Mesodermal cell (in vitro differentiated cells): Measurements from ENCODE around the gene SNTN.

ENCODE experiments used
- H3K27ac ChIP-seq: 2 replicates; pipeline ENCODE4 v1.7.0; 2013; ENCODE audit warnings: mild to moderate bottlenecking, low read depth, low read length, moderate library complexity; ENCODE audit not compliant: severe bottlenecking
- H3K36me3 ChIP-seq: 2 replicates; pipeline ENCODE4 v1.7.1; 2013; ENCODE audit warnings: mild to moderate bottlenecking, low read length, moderate library complexity; ENCODE audit not compliant: control insufficient read depth, insufficient read depth
- H3K4me1 ChIP-seq: one replicate; pipeline ENCODE4 v1.7.1; 2013; ENCODE audit warnings: mild to moderate bottlenecking, low read length; ENCODE audit not compliant: insufficient read depth, control insufficient read depth, poor library complexity, severe bottlenecking
- H3K4me3 ChIP-seq: 2 replicates; pipeline ENCODE4 v1.7.0; 2013; ENCODE audit warnings: low read length, control low read depth, mild to moderate bottlenecking; ENCODE audit not compliant: insufficient read depth, poor library complexity, severe bottlenecking; ENCODE audit errors: extremely low read depth
- H3K9me3 ChIP-seq: 2 replicates; pipeline ENCODE4 v1.7.1; 2013; ENCODE audit warnings: mild to moderate bottlenecking, low read length, moderate library complexity; ENCODE audit not compliant: control insufficient read depth
- WGBS, 2 experiments: methylation state at CpG; one replicate each; pipeline ENCODE4 v1.1.5; 2013; ENCODE audit warnings: missing lambda C conversion rate in 2 of 2; ENCODE audit not compliant: insufficient coverage in 2 of 2; 5-methylcytosine and 5-hydroxymethylcytosine counted together

Gene SNTN

DNA sequence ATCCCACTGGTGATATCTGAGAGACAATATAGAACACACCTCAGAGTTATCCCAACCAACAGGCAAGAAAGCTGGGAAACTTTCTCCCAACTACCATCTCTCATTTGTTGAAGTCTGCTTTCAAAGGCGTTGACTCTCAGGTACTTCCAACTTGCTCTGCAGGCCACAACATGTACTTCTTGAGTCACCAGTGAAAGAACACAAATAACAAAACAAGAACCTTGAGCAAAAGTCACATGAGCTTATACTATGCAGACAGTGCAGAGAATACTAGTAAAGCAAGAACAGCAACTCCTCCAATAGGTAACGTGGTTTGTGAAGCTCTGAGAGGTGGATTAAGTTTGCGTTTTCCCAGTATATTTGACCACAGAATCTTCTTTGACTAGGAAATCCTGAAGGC, 20.6 kb downstream of the SNTN start:
- Histone ChIP-seq H3K4me1 (no peaks in the 10 kb centered on the region), H3K4me3 (no peak overlapping the region), H3K9me3 (no peaks in the 10 kb centered on the region), H3K27ac (no peak overlapping the region), H3K36me3 (no peaks in the 10 kb centered on the region)
- 89 to 100% methylated on average over 1 of the region's 3 CpGs for WGBS, 2 experiments

DNA sequence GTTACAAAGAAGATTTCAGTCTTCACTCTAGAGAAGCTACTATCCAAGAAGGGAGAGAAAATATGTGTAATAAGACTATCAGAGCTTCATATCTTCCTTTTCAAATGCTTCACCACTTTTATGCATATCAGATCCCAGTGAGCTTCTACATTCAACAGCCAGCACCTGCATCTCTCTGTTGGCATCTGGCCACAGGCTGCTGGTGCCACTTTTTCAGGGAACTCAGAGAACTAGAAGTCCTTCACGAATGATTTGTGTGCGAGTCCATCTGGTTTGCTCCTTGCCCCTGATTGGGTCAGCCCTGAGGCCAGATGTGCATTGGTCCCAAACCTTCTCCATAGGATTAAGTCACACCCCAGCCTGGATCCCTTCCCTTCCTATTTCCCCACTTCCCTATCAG, 22.1 kb downstream of the SNTN start:
- Histone ChIP-seq H3K27ac (no peak overlapping the region), H3K36me3 (no peaks in the 10 kb centered on the region), H3K4me1 (no peaks in the 10 kb centered on the region), H3K9me3 (no peaks in the 10 kb centered on the region), H3K4me3 (no peak overlapping the region)
- WGBS, 2 experiments: 70 to 90% methylated on average over 2 of the region's 2 CpGs

DNA sequence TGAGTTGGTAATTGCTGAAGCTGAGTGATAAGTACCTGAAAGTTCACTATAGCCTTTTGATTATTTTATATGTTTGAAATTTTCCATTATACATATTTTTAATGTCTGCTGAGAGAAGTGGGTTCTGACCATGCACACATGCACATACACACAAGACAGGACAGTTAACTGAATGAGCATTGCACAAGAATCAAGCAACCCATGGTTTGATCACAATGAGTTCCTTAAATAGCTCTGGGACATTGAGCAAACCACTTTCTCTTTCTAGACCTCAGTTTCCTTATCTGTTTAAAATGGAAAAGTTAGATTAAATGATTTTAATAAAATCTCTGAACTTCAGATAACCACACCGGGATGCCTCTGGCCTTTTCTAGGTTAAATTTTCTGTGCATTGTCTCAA, 26.7 kb downstream of the SNTN start:
- Histone ChIP-seq H3K36me3 (no peaks in the 10 kb centered on the region), H3K4me3 (no peak overlapping the region), H3K4me1 (no peaks in the 10 kb centered on the region), H3K27ac (no peak overlapping the region), H3K9me3 (no peaks in the 10 kb centered on the region)
- WGBS, 2 experiments: no CpG with 5 or more reads among the region's 1 CpG

DNA sequence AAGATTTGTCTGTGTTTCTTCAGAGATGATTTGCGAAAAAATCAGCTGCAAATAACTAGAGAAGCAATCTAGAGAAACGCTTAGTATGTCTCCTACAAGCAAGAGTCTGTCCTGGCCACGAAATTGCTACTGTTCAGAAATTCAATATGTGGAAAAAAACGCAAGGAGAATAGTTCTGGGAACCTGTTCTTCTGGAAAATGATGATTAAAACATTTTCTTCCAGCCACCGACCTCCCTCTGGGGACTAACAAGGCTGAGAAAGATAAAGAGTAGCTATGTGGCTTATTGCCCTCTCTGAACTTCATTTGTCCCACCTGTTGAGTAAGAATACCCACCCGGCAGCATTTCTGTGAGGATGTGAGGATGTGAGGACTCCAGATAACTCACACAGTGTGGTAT, 31.6 kb downstream of the SNTN start:
- Histone ChIP-seq H3K36me3 (no peaks in the 10 kb centered on the region), H3K4me3 (no peak overlapping the region), H3K9me3 (no peaks in the 10 kb centered on the region), H3K27ac (no peak overlapping the region), H3K4me1 (no peaks in the 10 kb centered on the region)
- 83 to 95% methylated on average over 4 to 5 of the region's 6 CpGs for WGBS, 2 experiments

DNA sequence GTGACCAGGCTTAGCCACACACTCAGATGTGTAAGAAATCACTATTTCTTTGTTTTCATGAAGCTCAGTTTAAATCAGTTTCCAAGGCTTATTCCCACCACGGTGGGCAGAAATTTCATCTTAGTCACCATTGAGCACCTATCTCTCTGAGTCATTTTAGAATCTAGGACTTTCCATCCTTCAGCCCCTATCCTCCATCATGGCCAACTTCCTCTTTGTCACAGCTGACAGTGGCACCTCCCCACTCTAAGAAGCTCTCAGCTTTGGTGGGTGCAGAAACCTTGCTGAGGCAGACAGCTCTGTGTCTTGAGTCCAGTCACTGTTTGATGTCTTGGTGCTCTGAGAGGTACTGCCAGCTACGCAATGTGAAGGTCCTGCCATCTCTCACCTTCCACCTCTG, 32.9 kb downstream of the SNTN start:
- WGBS, 2 experiments: 100% methylated on average over 1 to 2 of the region's 2 CpGs
- Histone ChIP-seq H3K4me3 (no peak overlapping the region), H3K27ac (no peak overlapping the region), H3K4me1 (no peaks in the 10 kb centered on the region), H3K9me3 (no peaks in the 10 kb centered on the region), H3K36me3 (no peaks in the 10 kb centered on the region)

DNA sequence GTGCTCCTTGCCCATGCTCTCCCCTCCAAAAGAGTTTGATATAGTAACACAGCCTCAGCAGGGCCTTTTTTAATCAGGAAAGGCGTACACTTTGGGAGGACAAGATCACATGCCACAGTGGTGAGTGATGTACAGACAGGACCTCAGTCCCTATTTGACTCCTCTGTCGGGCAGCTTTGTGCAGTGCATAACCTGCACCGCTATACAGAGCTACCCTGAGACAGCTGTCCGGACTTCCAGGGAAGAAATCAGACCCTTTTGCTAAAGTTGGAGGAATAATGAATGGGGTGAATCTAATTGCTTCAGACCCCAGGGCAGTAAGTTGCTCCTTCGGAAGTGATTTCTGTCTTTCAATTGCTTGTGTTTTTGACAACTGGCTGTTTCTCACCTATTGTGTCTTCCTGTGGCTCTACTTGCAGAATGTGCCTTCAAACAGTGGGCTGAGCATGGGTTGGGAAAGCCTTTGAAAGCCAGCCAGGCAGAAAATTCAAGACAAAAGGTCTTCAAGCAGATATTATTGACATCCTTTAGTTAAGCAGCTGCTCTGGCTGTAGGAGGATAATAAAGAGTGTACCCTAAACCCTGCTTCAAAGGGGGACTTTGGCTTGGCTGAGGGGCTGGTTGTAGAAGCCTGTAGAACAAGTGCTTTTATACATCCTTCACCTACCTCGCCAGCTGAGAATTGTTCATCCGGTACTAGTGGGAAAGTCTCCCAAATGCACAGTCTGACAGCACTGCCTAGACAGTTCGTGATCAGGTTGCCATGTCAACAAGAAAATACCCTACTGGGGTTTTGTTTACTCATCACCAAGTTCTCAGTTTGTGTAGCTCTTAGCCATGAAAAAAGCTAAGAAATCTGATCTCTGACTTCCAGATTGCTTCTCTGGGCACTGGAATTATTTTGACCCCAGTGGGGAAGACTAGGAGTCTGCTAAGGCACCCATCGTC, 35.1 kb downstream of the SNTN start:
- no peak overlapping the region for H3K27ac ChIP-seq
- 85 to 94% methylated on average over 6 to 8 of the region's 9 CpGs for WGBS, 2 experiments

DNA sequence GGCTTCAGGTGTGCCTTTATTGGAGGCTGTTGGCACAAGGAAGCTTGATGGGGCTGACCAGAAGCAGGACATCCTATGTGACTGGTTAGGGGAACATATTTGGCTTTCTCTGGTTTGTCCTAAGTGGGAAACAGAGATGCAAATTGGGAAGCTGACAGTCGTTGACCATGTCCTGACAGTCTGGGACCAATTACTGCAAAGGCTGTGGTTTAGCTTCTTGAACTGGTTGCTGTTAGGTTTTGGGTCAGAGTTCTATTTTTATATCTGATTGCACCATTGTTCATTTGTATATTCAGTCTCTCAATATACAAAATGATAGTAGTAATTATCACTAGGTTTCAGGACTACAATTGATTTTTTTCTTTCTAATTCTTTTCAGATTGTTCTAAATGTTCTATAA, 36.8 kb downstream of the SNTN start:
- Histone ChIP-seq H3K4me1 (no peaks in the 10 kb centered on the region), H3K4me3 (no peak overlapping the region), H3K9me3 (peaks cover 4% of the 10 kb centered on the region), H3K36me3 (no peaks in the 10 kb centered on the region), H3K27ac (no peak overlapping the region)
- WGBS, 2 experiments: 43 to 50% methylated on average over 1 of the region's 1 CpG

More for the DNA sequence above, 35.1 kb downstream of the SNTN start:
- H3K4me3 ChIP-seq: no peak overlapping the region
- no peaks in the 10 kb centered on the region for H3K4me1 ChIP-seq
- H3K9me3 ChIP-seq: peaks cover 4% of the 10 kb centered on the region
- no peaks in the 10 kb centered on the region for H3K36me3 ChIP-seq

DNA sequence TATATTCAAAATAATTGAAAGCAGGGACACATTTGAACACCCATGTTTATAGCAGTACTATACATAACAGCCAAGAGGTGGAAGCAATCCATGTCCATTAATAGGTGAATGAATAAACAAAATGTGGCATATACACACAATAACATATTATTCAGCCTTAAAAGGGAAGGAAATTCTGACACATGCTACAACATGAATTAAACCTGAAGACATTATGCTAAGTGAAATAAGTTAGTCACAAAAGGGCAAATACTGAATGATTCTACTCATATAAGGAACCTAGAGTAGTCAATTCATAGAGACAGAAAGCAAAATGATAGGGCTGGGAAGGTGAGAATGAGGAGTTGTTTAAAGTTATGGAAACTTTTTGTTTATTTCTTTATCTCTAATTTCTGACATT, 40.9 kb downstream of the SNTN start:
- Histone ChIP-seq H3K36me3 (no peaks in the 10 kb centered on the region), H3K4me1 (no peaks in the 10 kb centered on the region), H3K27ac (no peak overlapping the region), H3K9me3 (peaks cover 4% of the 10 kb centered on the region), H3K4me3 (no peak overlapping the region)

DNA sequence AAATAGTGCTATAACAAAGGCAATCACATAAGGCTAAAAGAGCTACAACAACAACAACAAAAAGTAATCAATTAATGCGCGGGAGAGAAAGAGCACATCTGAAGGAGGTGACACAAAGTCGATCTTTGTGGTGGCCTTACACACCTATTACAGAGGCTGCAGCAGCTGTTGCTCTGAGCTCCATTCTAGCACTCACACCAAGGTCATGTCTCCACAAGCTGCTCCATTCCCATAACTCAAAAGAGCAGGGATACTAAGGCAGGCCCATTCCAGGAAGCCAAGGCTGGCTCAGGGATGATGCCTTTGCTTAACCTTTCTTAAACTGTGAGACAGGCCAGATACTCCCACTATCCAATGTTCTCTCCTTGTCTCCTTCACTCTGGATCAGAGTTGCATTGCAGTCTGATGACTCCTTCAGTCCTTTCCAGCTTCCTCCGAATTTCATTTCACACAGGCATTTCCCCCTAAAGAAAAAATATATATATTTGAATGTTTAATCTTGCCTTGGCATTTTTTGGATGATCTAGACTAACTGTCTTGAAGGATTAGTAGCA, 52.7 kb downstream of the SNTN start:
- 85 to 100% methylated on average over 3 of the region's 4 CpGs for WGBS, 2 experiments
- no peak overlapping the region for H3K27ac ChIP-seq
- H3K4me3 ChIP-seq: no peak overlapping the region
- no peaks in the 10 kb centered on the region for H3K4me1 ChIP-seq
- H3K9me3 ChIP-seq: no peaks in the 10 kb centered on the region
- no peaks in the 10 kb centered on the region for H3K36me3 ChIP-seq

DNA sequence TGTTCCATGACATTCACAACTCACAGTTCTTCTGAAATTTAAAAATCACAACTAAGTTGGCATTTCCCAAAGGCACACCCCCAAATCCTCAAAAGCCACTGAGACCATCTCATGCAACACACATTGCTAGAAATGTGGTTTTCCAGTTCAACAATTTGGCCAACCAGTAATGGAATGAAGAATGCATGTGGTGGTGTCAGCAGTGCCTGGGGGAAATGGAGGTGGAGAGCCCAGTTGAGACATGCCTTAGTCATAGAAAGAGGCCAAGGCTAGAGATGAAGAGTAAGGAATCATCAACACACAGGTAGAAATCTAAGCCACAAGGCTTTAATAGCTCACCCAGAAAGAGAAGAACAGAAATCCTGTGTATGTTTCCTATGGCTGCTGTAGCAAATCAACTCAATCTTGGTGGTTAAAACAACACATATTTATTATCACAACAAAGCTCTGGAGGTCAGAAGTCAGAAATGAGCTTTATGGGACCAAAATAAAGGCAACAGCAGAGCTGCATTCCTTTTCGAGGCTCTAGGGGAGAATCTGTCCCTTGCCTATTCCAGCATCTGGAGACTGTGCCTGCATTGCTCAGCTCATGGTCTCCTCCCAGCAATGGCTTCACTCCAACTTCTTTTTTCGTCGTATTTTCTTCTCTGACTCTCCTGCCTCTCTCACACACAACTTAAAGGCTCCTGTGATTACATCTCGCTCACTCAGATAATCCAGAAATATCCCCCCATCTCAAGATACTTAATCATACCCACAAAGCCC, 54.0 kb downstream of the SNTN start:
- WGBS, 2 experiments: 95 to 98% methylated on average over 3 to 4 of the region's 4 CpGs
- Histone ChIP-seq H3K9me3 (no peaks in the 10 kb centered on the region), H3K27ac (no peak overlapping the region), H3K4me1 (no peaks in the 10 kb centered on the region), H3K36me3 (no peaks in the 10 kb centered on the region), H3K4me3 (no peak overlapping the region)
